Hematopoietic multipotent progenitor cell treated with erythropoietin and hydrocortisone succinate and interleukin-3 and kit ligand, for 4 days (in vitro differentiated cells): ENCODE data around the gene MLF2.

Experiments used
- DNase-seq: peaks from one replicate; pipeline ENCODE4 v3.0.0-alpha.2; 2015

MLF2 gene

GRCh38 chr12:6778217-6778573 lies 25.3 kb upstream of the MLF2 start:
- DNase-seq: no peak

GRCh38 chr12:6777386-6777785 lies 24.4 kb upstream of the MLF2 start:
- DNase-seq: no peak

- no peak for DNase-seq
Measured at GRCh38 chr12:6775185-6776174, 22.5 kb upstream of the MLF2 start.

- DNase-seq: no peak
Measured at GRCh38 chr12:6774499-6775062, 21.6 kb upstream of the MLF2 start.

- DNase-seq: no peak
Measured at GRCh38 chr12:6773590-6774351, 20.8 kb upstream of the MLF2 start.

- no peak for DNase-seq
Measured at GRCh38 chr12:6772726-6773589, 20.0 kb upstream of the MLF2 start.

GRCh38 chr12:6772331-6772695 lies 19.4 kb upstream of the MLF2 start, which contains the start of gene LAG3:
Gene LAG3, plus strand, starts transcription at chr12:6772520. Its CDS starts 333 bp downstream, at chr12:6772853.
- no peak for DNase-seq

- no peak for DNase-seq
Measured at GRCh38 chr12:6771509-6772330, 18.8 kb upstream of the MLF2 start.

- no peak for DNase-seq
Measured at GRCh38 chr12:6771091-6771495, 18.2 kb upstream of the MLF2 start.

- no peak for DNase-seq
Measured at GRCh38 chr12:6770600-6770999, 17.7 kb upstream of the MLF2 start.

GRCh38 chr12:6770094-6770493 lies 17.2 kb upstream of the MLF2 start:
- no peak for DNase-seq

- DNase-seq: no peak
Measured at GRCh38 chr12:6769666-6770065, 16.7 kb upstream of the MLF2 start.

- DNase-seq: peak; percentile 61
Measured at GRCh38 chr12:6768990-6769389, 16.0 kb upstream of the MLF2 start.

- DNase-seq: no peak
Measured at GRCh38 chr12:6768437-6768914, 15.5 kb upstream of the MLF2 start.

GRCh38 chr12:6767353-6768319 lies 14.7 kb upstream of the MLF2 start:
- DNase-seq: no peak

GRCh38 chr12:6766651-6767349 lies 13.9 kb upstream of the MLF2 start:
- peak; percentile 81 for DNase-seq

- peak; percentile 63 for DNase-seq
Measured at GRCh38 chr12:6765634-6766581, 13.0 kb upstream of the MLF2 start, which contains the start of gene PTMS. Gene PTMS, plus strand, starts transcription at chr12:6766363. Its CDS starts 343 bp downstream, at chr12:6766706.

GRCh38 chr12:6765048-6765633 lies 12.2 kb upstream of the MLF2 start:
- DNase-seq: peak; percentile 59
